ENCODE results near the gene NGFR.
A peak's percentile ranks its signal among the peaks of the same experiment; 100 is the strongest.
"Not testable (repeated sequence)": the region's sequence is repeated elsewhere in the genome, so short reads cannot be mapped to it uniquely, and the experiment has no call there.

NGFR gene

GRCh38 chr17:49547566-49547965 is 52.5 kb downstream of the NGFR start:
- no peak for DNase-seq

- DNase-seq: no peak
These were observed 53.0 kb downstream of the NGFR start for GRCh38 chr17:49548051-49548505.

- peak; percentile 24 for DNase-seq
These were observed 53.6 kb downstream of the NGFR start for GRCh38 chr17:49548506-49549310.

- no peak for DNase-seq
These were observed 54.2 kb downstream of the NGFR start for GRCh38 chr17:49549311-49549605.

- DNase-seq: no peak
These were observed 54.9 kb downstream of the NGFR start for GRCh38 chr17:49549691-49550678.

- not testable (repeated sequence) for DNase-seq
These were observed 55.7 kb downstream of the NGFR start for GRCh38 chr17:49550764-49551163.

- no peak for DNase-seq
These were observed 56.4 kb downstream of the NGFR start for GRCh38 chr17:49551221-49552069.

GRCh38 chr17:49552070-49552751 is 57.1 kb downstream of the NGFR start:
- no peak for DNase-seq

GRCh38 chr17:49553676-49554335 is 58.7 kb downstream of the NGFR start:
- no peak for DNase-seq

- no peak for DNase-seq
These were observed 59.8 kb downstream of the NGFR start for GRCh38 chr17:49554694-49555494.

GRCh38 chr17:49555495-49556222 is 60.6 kb downstream of the NGFR start:
- DNase-seq: no peak

GRCh38 chr17:49556223-49556943 is 61.3 kb downstream of the NGFR start:
- DNase-seq: peak; percentile 85

- DNase-seq: peak; percentile 48
These were observed 62.4 kb downstream of the NGFR start for GRCh38 chr17:49557312-49558024.
